HL-60/S4 treated with phorbol 12-myristate 13-acetate at 8.2 ng/mL for 4 days and 3 days (cell line): ENCODE measurements around the gene PEX11B.

Experiments
- in situ Hi-C: fragments of 300-500 bp; cut with MboI; formaldehyde crosslinking; loops from 2 replicates; pipeline ENCODE4 v1.15.0; 2022; ENCODE audit warnings: low sequenced_read_pairs

Gene PEX11B

DNA sequence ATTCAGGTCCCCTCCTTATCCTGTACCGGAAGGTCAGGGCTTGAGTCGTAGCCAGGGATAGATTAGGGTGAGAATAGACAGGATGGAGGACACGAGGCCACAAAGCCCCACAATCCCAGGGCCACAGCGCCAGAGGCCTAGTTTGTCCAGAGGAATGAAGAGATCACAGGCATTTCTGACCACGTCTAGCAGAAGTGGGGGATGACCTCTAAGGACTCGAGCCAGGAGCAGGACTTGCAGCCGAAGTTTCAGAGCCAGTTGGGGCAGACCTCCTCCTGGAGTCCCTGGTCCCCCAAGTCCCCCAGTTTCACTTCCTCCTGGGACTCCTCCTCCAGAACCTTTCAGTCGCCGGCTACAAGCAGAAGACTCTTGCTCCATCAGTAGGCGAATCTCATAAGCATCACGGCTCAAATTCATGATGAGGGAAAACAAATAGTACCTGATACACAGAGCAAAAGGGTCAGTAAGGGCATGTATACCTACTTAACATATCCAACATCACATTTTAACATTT lies 6.3 kb downstream of the PEX11B start:
- in situ Hi-C loops, result no loop called here

- in situ Hi-C loops, result no loop called here
Measured at GRCh38 chr1:145908653-145909052, 9.9 kb downstream of the PEX11B start.

DNA sequence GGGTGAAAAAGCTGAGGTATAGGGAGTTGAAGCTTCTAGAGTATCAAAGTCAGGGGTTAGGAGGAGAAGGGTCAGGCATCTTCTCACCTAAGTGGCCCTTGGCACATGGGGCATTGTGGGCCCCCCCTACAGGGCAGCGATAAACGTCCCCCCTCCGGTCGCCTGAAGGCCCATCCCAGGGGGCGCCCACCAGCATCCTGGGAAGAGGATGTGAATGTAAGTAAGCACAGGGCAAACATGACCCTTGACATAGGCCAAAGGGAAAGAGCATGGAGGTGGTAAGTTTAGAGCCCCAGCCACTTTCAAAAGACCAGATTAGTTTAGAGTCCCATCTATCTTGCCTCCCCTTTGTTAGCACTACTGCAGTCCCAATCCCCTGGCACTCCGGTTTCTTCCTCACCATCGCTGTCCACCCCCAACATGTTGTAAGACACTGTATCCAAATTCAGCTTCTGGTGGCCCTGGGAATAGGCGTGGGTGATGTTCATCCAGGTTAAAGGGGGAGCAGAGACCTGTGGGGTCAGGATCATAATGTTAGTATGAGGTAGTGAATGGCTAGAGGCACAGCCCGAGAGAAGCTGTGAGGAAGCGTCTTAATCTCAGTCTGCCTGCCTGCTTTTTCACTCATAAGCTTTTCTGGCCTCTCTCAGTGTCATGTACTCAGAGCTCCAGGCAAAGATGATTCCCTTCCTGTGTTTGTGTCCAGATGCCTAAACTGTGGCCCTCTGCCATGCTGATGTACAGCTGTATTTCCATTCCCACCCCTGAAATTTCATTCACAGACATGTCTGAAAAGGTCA lies 11.4 kb downstream of the PEX11B start:
- in situ Hi-C loops, result no loop called here

DNA sequence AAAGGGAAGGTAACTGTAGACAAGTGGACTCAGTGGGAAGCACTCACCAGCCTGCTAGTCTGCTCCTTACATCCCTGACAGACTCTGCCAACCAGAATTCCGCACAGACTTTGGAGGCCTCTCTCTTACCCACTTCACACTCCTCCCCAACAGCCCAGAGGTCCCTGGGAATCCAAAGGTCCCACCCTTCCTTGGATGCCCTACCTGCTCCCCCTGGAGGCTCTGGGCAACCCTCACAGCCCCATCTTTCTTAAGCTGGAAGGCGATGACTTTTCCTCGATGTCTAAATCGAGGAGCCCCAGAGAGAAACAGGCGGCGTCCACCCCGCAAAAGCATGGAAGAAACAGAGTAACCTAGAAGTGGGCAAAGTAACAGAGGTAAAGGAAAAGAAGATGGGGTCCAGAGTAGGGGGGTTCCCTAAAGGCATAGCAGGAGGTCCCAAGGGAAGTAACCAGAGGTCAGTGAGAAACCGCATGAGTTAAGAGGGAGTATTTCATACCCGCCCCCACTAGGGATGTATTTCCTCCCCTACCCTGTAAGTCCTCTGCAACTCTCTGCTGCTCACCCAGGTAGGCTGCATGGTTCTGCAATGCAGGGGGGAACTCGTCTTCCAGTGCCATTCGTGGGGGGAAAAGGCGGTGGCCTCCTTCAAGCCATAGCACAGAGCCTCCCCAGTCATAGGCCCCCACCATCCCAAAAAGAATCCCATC lies 17.1 kb downstream of the PEX11B start:
- in situ Hi-C loops, result no loop called here

- in situ Hi-C loops, result loop anchor here (10.0 kb wide), 1 partner anchor 116 kb away; no protein-coding TSS in a partner anchor
Measured at GRCh38 chr1:145898756-145899155, 19.8 kb downstream of the PEX11B start.

GRCh38 chr1:145897969-145898368 lies 20.5 kb downstream of the PEX11B start:
- in situ Hi-C loops, result loop anchor here (10.0 kb wide), 1 partner anchor 117 kb away; no protein-coding TSS in a partner anchor

DNA sequence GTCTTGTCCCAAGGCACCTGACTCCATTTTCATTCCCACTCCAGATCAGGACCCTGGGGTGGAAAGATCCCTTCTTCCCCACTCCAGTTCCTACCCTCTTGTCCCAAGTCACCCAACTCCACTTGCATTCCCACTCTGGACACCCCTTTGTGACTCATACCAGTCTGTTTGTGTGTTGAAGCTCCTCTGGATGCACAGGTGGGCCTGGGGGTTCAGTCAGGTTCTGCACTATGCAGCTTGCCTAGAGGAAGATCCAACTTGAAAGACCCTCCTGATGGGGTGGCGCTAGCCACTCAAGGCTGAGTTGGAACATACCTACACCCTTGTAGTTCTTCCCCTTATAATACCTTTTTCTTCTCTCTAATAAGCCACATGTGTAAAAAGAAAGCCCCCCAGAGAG lies 23.0 kb downstream of the PEX11B start:
- in situ Hi-C loops, result loop anchor here (10.0 kb wide), 1 partner anchor 119 kb away; no protein-coding TSS in a partner anchor

DNA sequence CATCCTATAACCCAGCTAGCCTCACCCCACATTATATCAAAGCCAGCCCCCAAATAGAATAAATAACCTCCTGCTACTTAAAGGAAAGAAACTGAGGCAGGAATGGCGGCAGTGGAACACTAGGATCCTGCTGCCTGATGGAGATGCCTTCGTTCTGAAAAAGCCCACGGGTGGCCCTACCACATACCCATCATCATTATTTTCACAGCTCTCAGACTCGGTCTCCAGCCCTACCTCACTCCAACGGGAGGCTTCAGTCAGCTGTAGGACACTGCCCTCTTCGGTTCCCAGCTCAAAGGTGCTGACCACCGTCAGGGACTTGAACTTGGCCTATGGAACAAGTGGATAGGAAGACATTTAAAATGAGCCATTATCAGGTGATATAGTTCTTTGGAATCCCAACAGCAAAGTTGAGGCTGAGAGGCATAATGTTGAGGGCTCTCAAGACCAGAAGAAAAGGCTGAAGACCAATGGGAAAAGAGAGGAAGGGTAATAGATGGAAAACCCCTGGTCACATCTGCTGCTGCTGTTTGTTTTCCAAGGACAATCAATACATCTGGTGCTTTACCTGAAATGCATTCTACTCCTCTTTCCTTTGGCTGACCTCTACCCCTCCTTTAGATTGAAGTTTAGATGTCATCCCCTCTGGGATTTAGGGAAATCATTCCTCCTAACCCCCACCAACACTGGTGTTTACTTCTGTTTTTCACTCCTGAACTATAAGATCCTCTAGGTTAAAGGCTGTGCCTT lies 25.0 kb downstream of the PEX11B start:
- in situ Hi-C loops, result loop anchor here (10.0 kb wide), 1 partner anchor 121 kb away; no protein-coding TSS in a partner anchor

- in situ Hi-C loops, result loop anchor here (10.0 kb wide), 1 partner anchor 122 kb away; no protein-coding TSS in a partner anchor
Measured at GRCh38 chr1:145892486-145893087, 25.9 kb downstream of the PEX11B start.

DNA sequence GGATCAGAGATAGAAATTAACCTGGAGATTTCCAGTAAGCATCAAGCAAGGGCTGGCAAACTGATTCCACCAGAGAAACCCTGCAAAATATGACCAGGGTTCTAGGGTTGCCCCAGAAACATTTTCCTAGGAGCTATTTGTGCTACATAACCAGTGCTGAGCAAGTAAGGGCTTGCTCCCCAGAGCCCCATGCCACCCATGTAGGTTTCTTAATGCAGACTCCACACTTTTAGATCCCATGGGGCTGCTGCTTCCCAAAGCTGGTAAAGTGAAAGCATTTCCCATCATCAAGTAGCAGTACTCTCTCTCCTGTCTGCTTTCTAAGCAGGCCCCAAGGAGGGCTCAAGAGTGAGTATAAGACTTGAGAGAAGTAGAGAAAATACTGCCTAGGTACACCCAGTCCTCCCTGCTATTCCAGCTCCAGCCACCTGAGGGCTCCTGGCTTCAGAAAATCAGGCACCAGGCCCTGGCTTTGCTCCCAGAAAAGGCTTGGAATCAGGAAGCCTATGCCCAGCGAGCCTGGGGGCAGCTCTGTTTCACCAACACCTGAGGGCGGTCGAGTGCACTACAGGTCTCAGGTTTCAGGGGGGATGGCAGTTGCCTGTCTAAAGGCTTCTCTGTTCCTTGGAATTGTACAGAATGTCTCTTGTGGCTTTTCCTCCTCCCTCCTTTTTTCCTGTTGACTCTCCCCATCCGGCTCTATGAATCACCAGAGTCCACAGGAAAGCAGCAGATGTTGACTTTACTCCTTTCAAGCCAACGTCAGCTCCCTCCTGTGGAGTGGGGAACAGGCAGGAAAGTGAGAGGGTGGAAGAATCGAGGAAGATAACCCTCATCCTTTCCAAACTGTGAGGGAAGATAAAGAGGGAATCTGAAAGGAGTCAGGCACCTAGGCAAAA lies 26.7 kb downstream of the PEX11B start:
- in situ Hi-C loops, result loop anchor here (10.0 kb wide), 1 partner anchor 123 kb away; no protein-coding TSS in a partner anchor

- in situ Hi-C loops, result loop anchor here (10.0 kb wide), 1 partner anchor 124 kb away; no protein-coding TSS in a partner anchor
Measured at GRCh38 chr1:145891143-145891542, 27.4 kb downstream of the PEX11B start.

DNA sequence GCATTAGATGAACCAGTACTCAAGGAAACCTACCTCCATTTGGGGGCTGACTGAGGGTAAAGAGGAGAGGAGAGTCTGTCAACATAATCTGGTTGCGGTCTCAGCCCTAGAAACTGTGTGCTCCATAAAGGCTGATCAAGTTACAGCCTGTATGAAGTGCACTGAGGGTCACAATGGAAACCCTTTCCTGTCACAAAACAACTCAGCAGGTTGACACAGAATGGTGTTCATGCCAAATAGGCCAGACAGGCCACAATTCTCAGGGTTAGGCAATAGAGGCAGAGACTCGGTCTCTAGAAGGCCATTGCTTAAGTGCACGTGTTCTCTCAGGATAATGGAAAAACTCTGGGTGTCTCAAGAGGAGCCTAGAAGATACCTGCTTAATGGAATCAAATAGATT lies 28.8 kb downstream of the PEX11B start:
- in situ Hi-C loops, result loop anchor here (10.0 kb wide), 1 partner anchor 125 kb away; no protein-coding TSS in a partner anchor

- in situ Hi-C loops, result no loop called here
Measured at GRCh38 chr1:145887631-145888030, 30.9 kb downstream of the PEX11B start.

- in situ Hi-C loops, result no loop called here
Measured at GRCh38 chr1:145886816-145887215, 31.7 kb downstream of the PEX11B start.

DNA sequence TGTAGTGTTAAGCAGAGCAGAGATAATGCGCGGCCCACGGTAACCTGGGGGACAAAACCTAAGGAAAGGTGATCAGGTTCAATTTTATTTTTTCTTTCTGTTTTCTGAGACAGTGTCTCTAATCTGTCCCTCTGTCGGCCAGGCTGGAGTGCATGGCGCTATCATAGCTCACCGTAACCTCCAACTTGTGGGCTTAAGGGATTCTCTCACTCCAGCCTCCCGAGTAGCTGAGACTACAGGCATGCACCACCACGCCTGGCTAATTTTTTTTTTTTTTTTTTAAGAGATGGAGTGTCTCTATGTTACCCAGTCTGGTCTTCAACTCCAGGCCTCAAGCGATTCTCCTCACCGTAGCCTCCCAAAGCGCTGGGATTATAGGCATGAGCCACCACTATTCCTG lies 32.1 kb downstream of the PEX11B start:
- in situ Hi-C loops, result no loop called here

- in situ Hi-C loops, result no loop called here
Measured at GRCh38 chr1:145885738-145886287, 32.7 kb downstream of the PEX11B start, which contains the start of gene ANKRD35. Gene ANKRD35, minus strand, starts transcription at chr1:145885866. Its CDS starts 108 bp downstream, at chr1:145885758.

DNA sequence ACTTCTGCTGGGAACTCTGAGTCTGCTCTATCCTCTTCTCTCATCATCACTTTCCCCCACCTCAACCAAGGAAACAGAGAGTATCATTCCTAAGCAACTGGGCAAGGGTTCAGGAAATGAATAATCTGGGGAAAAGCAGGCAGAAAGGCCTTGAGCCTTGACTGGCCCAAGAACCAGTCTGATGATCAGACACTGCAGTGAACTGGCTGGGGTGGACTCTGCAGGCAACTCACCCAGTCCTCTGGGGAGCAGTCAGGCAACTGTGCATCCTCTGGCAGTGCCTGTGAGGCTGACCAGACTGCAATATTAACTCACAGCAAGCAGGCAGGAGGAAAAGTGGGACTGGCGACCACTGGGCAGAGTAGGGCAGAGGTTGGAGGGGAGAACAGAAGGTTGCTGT lies 33.8 kb downstream of the PEX11B start:
- in situ Hi-C loops, result no loop called here

DNA sequence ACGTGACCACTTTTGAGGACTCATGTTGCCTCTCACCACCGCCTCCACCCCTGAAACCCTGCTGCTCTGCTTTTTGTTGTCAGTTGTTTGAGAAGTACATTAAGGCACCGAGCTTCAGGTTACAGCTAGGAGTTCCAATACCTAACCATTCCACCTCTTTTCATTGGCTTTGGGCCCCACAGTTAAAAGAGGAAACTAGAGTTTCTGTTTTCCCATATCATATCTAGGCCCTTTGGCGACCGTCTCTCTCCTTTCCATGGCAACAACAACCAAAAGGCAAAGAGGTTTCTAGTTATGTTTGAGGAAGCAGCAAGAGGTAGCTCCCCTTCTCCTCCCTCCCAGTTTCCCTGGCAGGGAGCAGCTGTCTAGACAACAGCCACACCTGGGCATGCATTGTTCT lies 38.7 kb downstream of the PEX11B start:
- in situ Hi-C loops, result no loop called here

- in situ Hi-C loops, result no loop called here
Measured at GRCh38 chr1:145878724-145879123, 39.8 kb downstream of the PEX11B start.
